ENCODE results near the gene DMD. TPM values are rescaled to one million over a fixed set of nuclear protein-coding genes. Genes with fewer than 3 reads are reported as not detected.

DMD gene
- total and polyA plus RNA-seq, 2 of the 8 experiments (the other 6 are each of a cell fraction or from before 2014, with no cell fraction given) = 4.8 to 7.4 TPM

DNA sequence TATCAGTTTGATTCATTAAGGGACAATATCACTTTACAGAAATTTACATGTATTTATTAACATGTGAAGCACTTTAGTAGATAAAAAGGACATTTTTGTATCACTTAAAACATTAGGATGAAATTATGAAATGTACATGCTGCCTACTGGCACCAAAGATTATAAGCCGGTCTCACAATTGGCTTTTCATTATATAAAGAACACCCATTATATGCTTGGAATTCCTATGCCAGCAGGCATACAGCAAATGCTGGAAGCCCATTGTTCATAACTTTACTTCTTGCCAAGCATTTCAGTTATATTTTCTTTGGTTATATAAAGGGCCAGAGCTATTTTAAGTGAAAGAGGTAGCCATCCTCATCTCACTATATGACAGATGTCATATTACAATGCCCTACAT is 145.9 kb downstream of the DMD start (continued):
- TF ChIP-seq JUN (IDR thresholded peaks at IDR 0.05; ENCODE audit: low read depth, low read length) (no peak), CEBPB (IDR thresholded peaks at IDR 0.05; ENCODE audit: low read depth, low read length) (no peak), SRF (IDR thresholded peaks at IDR 0.05; ENCODE audit: low read depth, low read length) (no peak)

All from H1 (cell line).